Activated naive CD8-positive, alpha-beta T cell treated with anti-CD3 and anti-CD28 coated beads, Interleukin-2, amount 10 ng/mL, durations not matched to agents 7 days and 5 days (primary cell): ENCODE data around the gene HS2ST1. TPM values are rescaled to one million over a fixed set of nuclear protein-coding genes. Genes with fewer than 3 reads are reported as not detected.

Experiments
- ATAC-seq: fragments of 150-1000 bp; cut with Tn5 transposase; one replicate; pipeline ENCODE4 v1.10.0; 2021; ENCODE audit warnings: low read depth, moderate library complexity
- POLR2A ChIA-PET: fragments of 350-600 bp; sonication (Branson Sonifier 250); formaldehyde crosslinking; loops from one replicate; lab custom pipeline; 2021; ENCODE audit warnings: antibody characterized with exemption; lab: Charles Lee
- DNase-seq: peaks from one replicate; pipeline ENCODE4 v3.0.0; 2021
- H3K27ac Mint-ChIP-seq: one replicate; pipeline ENCODE4 v1.8.0; 2022; ENCODE audit warnings: mild to moderate bottlenecking, mixed read lengths
- H3K27me3 Mint-ChIP-seq: one replicate; pipeline ENCODE4 v1.8.0; 2022; ENCODE audit warnings: mild to moderate bottlenecking, moderate library complexity, mixed read lengths
- H3K36me3 Mint-ChIP-seq: one replicate; pipeline ENCODE4 v1.8.0; 2021; ENCODE audit warnings: mild to moderate bottlenecking, mixed read lengths
- H3K4me1 Mint-ChIP-seq: one replicate; pipeline ENCODE4 v1.8.0; 2021; ENCODE audit warnings: mixed read lengths
- H3K4me3 Mint-ChIP-seq: one replicate; pipeline ENCODE4 v1.8.0; 2022; ENCODE audit warnings: mild to moderate bottlenecking, moderate library complexity, mixed read lengths
- H3K9me3 Mint-ChIP-seq: one replicate; pipeline ENCODE4 v1.8.0; 2021; ENCODE audit warnings: mixed read lengths
- total RNA-seq, 2 experiments: library from RNA; stranded (reverse); gene quantifications; one replicate each; pipeline ENCODE4 v1.2.3, GENCODE V29; 2021

HS2ST1 gene
- total RNA-seq, 2 experiments from 2014 or later, result 16.8 to 18.6 TPM

DNA sequence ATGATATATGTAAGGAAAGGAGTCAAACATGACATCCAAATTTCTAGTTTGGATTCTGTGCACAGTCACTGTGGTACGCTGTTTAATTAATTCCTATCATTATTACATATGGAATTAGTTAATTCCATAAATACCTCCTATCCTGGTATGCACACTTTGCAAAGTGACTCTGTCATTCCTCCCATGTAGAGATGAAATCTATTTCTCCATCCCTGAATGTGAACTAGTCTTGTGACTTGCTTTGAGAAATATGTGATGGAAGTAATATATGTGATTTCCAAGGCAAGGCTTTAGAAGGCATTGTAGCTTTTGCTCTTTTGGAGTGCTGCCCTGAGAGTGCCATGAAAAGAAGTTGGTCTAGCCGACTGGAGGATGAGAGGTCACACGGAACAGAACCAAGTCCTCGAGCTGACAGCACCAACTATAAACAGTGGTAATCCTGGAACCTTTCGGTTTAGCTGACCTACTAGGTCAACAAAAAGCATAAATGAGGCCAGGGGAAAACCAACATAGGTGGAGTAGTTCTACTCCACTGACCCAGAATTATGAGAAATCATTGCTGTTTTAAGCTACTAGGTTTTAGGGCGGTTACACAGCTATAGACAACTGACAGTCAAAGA lies 2.0 kb upstream of the HS2ST1 start:
- DNase-seq, result no peak
- POLR2A ChIA-PET, result no interaction called here
- Mint-ChIP-seq H3K4me3 (no peak overlapping the region), H3K9me3 (no peaks in the 10 kb centered on the region), H3K27ac (no peak overlapping the region), H3K4me1 (peaks cover 35% of the 10 kb centered on the region), H3K36me3 (peaks cover 28% of the 10 kb centered on the region), H3K27me3 (no peaks in the 10 kb centered on the region)
- ATAC-seq, result no peak

DNA sequence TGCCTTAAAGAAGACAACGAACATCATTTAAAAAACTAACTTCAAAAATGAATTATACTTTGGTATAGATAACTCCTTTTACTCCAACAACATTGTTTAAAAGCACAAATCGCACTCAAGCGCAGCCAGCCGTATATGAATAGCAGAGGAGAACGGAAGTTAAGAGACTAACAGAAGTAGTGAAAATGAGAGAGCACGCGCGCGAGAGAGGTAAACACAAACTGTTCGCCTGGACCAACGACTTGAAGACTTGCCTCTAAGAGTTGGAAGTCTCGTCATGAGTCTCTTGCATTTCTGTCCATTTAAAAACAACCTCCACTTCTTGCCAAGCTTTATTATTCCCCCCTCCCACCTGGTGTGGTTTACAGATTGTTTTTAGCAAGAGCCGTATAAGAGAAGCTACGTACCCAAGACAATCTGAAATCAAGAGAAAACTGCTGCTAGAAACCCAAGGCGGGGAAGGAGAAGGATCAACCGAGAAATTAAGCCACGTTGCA lies 988 bp upstream of the HS2ST1 start:
- ATAC-seq (no peak), DNase-seq (no peak)
- H3K27me3 Mint-ChIP-seq, result no peaks in the 10 kb centered on the region
- H3K27ac Mint-ChIP-seq, result no peak overlapping the region
- no peaks in the 10 kb centered on the region for H3K9me3 Mint-ChIP-seq
- H3K36me3 Mint-ChIP-seq, result peaks cover 24% of the 10 kb centered on the region
- peaks cover 30% of the 10 kb centered on the region for H3K4me1 Mint-ChIP-seq
- POLR2A ChIA-PET, result interaction anchor here (1.1 to 3.0 kb wide), 4 partner anchors 132 to 524 kb away, joined by 4 to 24 read pairs (median 5); partner anchors contain the start of genes LMO4 and SH3GLB1
- H3K4me3 Mint-ChIP-seq, result no peak overlapping the region

GRCh38 chr1:86913896-86914600 lies 387 bp upstream of the HS2ST1 start, which contains the start of gene SELENOF:
SELENOF (minus strand) TSS chr1:86914126; CDS start chr1:86914111, 15 bp downstream.
- POLR2A ChIA-PET, result interaction anchor here (0.5 to 3.0 kb wide), 11 partner anchors 20 to 1903 kb away, joined by 3 to 24 read pairs (median 4); partner anchors contain the start of genes LMO4, ODF2L, PKN2 and SH3GLB1
- H3K9me3 Mint-ChIP-seq, result no peaks in the 10 kb centered on the region
- peak; percentile 92 for ATAC-seq
- no peaks in the 10 kb centered on the region for H3K27me3 Mint-ChIP-seq
- H3K27ac Mint-ChIP-seq, result no peak within 1 kb of the TSS
- H3K4me1 Mint-ChIP-seq, result peaks cover 29% of the 10 kb centered on the region
- no peak within 1 kb of the TSS for H3K4me3 Mint-ChIP-seq
- peaks cover 22% of the 10 kb centered on the region for H3K36me3 Mint-ChIP-seq
- DNase-seq, result peak; percentile 96

- peaks cover 14% of the 10 kb centered on the region for H3K36me3 Mint-ChIP-seq
- ATAC-seq (peak; percentile 15), DNase-seq (no peak)
- H3K4me1 Mint-ChIP-seq, result peaks cover 24% of the 10 kb centered on the region
- no peaks in the 10 kb centered on the region for H3K9me3 Mint-ChIP-seq
- H3K27me3 Mint-ChIP-seq, result no peaks in the 10 kb centered on the region
- no peak overlapping the region for H3K27ac Mint-ChIP-seq
- POLR2A ChIA-PET, result interaction anchor here (0.9 to 3.0 kb wide), 8 partner anchors 12 to 519 kb away, joined by 3 to 24 read pairs (median 4); partner anchors contain the start of genes LMO4, ODF2L and SH3GLB1
- H3K4me3 Mint-ChIP-seq, result no peak overlapping the region
Observed at GRCh38 chr1:86914998-86915736, 732 bp downstream of the HS2ST1 start.

- Mint-ChIP-seq H3K27ac (no peak overlapping the region), H3K4me3 (no peak overlapping the region), H3K9me3 (peaks cover 4% of the 10 kb centered on the region), H3K4me1 (peaks cover 28% of the 10 kb centered on the region), H3K27me3 (no peaks in the 10 kb centered on the region), H3K36me3 (peaks cover 15% of the 10 kb centered on the region)
- no peak for ATAC-seq
- POLR2A ChIA-PET, result interaction anchor here (0.9 to 3.0 kb wide), 6 partner anchors 11 to 413 kb away, joined by 3 to 24 read pairs (median 4); partner anchors contain the start of genes LMO4 and SH3GLB1
- no peak for DNase-seq
Observed at GRCh38 chr1:86915737-86916235, 1.4 kb downstream of the HS2ST1 start.

DNA sequence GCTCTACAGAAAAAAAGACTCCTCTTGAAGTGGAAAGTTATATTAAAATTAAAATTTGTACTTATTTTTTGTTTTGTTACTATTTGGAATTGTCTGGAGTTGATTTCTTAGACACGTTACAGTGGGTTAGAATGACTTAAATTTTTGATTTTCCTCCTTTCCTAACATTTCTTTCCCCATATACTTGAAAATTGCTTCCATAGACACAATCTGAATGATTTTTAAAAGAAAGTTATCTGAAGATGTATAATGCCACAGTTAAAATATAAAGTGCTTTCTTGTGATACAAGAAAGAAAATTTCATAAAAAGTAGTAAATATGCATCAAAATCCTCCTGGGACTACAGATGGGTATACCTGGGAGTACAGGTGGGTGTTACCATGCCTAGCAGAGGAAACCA lies 2.3 kb downstream of the HS2ST1 start:
- Mint-ChIP-seq H3K27ac (no peak overlapping the region), H3K36me3 (peaks cover 13% of the 10 kb centered on the region), H3K9me3 (peaks cover 4% of the 10 kb centered on the region), H3K4me3 (no peak overlapping the region), H3K4me1 (peaks cover 20% of the 10 kb centered on the region), H3K27me3 (no peaks in the 10 kb centered on the region)
- POLR2A ChIA-PET, result interaction anchor here (1.2 to 1.6 kb wide), 2 partner anchors 48 to 412 kb away, joined by 4 to 5 read pairs; partner anchors contain the start of gene LMO4
- DNase-seq (no peak), ATAC-seq (no peak)

GRCh38 chr1:86922445-86922844 lies 8.0 kb downstream of the HS2ST1 start:
- no peak overlapping the region for H3K27ac Mint-ChIP-seq
- ATAC-seq, result no peak
- POLR2A ChIA-PET, result no interaction called here
- peaks cover 40% of the 10 kb centered on the region for H3K36me3 Mint-ChIP-seq
- no peak for DNase-seq
- no peak overlapping the region for H3K4me3 Mint-ChIP-seq
- no peaks in the 10 kb centered on the region for H3K27me3 Mint-ChIP-seq
- peaks cover 8% of the 10 kb centered on the region for H3K4me1 Mint-ChIP-seq
- H3K9me3 Mint-ChIP-seq, result peaks cover 23% of the 10 kb centered on the region

- Mint-ChIP-seq H3K27me3 (no peaks in the 10 kb centered on the region), H3K9me3 (peaks cover 23% of the 10 kb centered on the region), H3K27ac (no peak overlapping the region), H3K4me3 (no peak overlapping the region), H3K4me1 (peaks cover 9% of the 10 kb centered on the region), H3K36me3 (peaks cover 40% of the 10 kb centered on the region)
- ATAC-seq (no peak), DNase-seq (no peak)
- POLR2A ChIA-PET, result no interaction called here
Observed at GRCh38 chr1:86924324-86924960, 10.0 kb downstream of the HS2ST1 start.

GRCh38 chr1:86925742-86926141 lies 11.3 kb downstream of the HS2ST1 start:
- ATAC-seq (no peak), DNase-seq (no peak)
- peaks cover 5% of the 10 kb centered on the region for H3K4me1 Mint-ChIP-seq
- no peak overlapping the region for H3K4me3 Mint-ChIP-seq
- peaks cover 20% of the 10 kb centered on the region for H3K9me3 Mint-ChIP-seq
- no peaks in the 10 kb centered on the region for H3K27me3 Mint-ChIP-seq
- no peak overlapping the region for H3K27ac Mint-ChIP-seq
- POLR2A ChIA-PET, result no interaction called here
- peaks cover 32% of the 10 kb centered on the region for H3K36me3 Mint-ChIP-seq

- Mint-ChIP-seq H3K36me3 (peaks cover 27% of the 10 kb centered on the region), H3K27me3 (peaks cover 2% of the 10 kb centered on the region), H3K9me3 (peaks cover 20% of the 10 kb centered on the region), H3K4me1 (peaks cover 5% of the 10 kb centered on the region), H3K4me3 (no peak overlapping the region), H3K27ac (no peak overlapping the region)
- POLR2A ChIA-PET, result interaction anchor here (0.5 to 1.5 kb wide), 2 partner anchors 12 to 55 kb away, joined by 3 to 4 read pairs; no protein-coding TSS in a partner anchor
- DNase-seq (no peak), ATAC-seq (no peak)
Observed at GRCh38 chr1:86926883-86927282, 12.4 kb downstream of the HS2ST1 start.

- peaks cover 9% of the 10 kb centered on the region for H3K4me1 Mint-ChIP-seq
- H3K27me3 Mint-ChIP-seq, result peaks cover 2% of the 10 kb centered on the region
- H3K9me3 Mint-ChIP-seq, result peaks cover 12% of the 10 kb centered on the region
- no peak overlapping the region for H3K27ac Mint-ChIP-seq
- H3K4me3 Mint-ChIP-seq, result no peak overlapping the region
- H3K36me3 Mint-ChIP-seq, result peaks cover 14% of the 10 kb centered on the region
- DNase-seq (no peak), ATAC-seq (no peak)
- POLR2A ChIA-PET, result no interaction called here
Observed at GRCh38 chr1:86928819-86929218, 14.4 kb downstream of the HS2ST1 start.

- H3K4me3 Mint-ChIP-seq, result no peak overlapping the region
- no peaks in the 10 kb centered on the region for H3K9me3 Mint-ChIP-seq
- no peaks in the 10 kb centered on the region for H3K36me3 Mint-ChIP-seq
- no peak overlapping the region for H3K27ac Mint-ChIP-seq
- no peak for ATAC-seq
- H3K27me3 Mint-ChIP-seq, result peaks cover 2% of the 10 kb centered on the region
- DNase-seq, result no peak
- peaks cover 5% of the 10 kb centered on the region for H3K4me1 Mint-ChIP-seq
- POLR2A ChIA-PET, result no interaction called here
Observed at GRCh38 chr1:86933051-86933450, 18.6 kb downstream of the HS2ST1 start.
